Nephron (organoid): ENCODE data around the gene GDPD5.

Experiments used
- H3K27ac Mint-ChIP-seq, 3 experiments: 2 replicates each; pipeline ENCODE4 v1.8.0; 2020; ENCODE audit warnings: mixed read lengths in 3 of 3, mild to moderate bottlenecking in 2 of 3, moderate library complexity in 1 of 3
- H3K27me3 Mint-ChIP-seq: 2 replicates; pipeline ENCODE4 v1.8.0; 2021; ENCODE audit warnings: low read depth, mild to moderate bottlenecking, moderate library complexity, mixed read lengths
- H3K36me3 Mint-ChIP-seq: 2 replicates; pipeline ENCODE4 v1.8.0; 2020; ENCODE audit warnings: low read depth, mixed read lengths
- H3K4me1 Mint-ChIP-seq: 2 replicates; pipeline ENCODE4 v1.8.0; 2020; ENCODE audit warnings: mixed read lengths
- H3K4me3 Mint-ChIP-seq, 3 experiments: 2 replicates each; pipeline ENCODE4 v1.8.0; 2020; ENCODE audit warnings: mild to moderate bottlenecking in 3 of 3, mixed read lengths in 3 of 3, moderate library complexity in 2 of 3
- H3K9me3 Mint-ChIP-seq: 2 replicates; pipeline ENCODE4 v1.8.0; 2020; ENCODE audit warnings: mixed read lengths
- TF ChIP-seq, protein P1 (sequence below), 3 experiments: fragments of 200-600 bp; sonication (generic); IDR thresholded peaks; one replicate each; pipeline ENCODE4 v1.5.0; 2021; ENCODE audit warnings: antibody characterized with exemption in 3 of 3; ENCODE audit not compliant: unreplicated experiment in 3 of 3

The GDPD5 gene

GRCh38 chr11:75428281-75428724 lies 97.4 kb downstream of the GDPD5 start:
- Mint-ChIP-seq H3K4me3 (peak overlapping the region in 2 of 3 experiments; percentile 9 to 40), H3K9me3 (peaks cover 11% of the 10 kb centered on the region), H3K27ac (no peak overlapping the region), H3K36me3 (peaks cover 13% of the 10 kb centered on the region), H3K27me3 (peaks cover 64% of the 10 kb centered on the region), H3K4me1 (peaks cover 13% of the 10 kb centered on the region)
- TF ChIP-seq, protein P1, sequence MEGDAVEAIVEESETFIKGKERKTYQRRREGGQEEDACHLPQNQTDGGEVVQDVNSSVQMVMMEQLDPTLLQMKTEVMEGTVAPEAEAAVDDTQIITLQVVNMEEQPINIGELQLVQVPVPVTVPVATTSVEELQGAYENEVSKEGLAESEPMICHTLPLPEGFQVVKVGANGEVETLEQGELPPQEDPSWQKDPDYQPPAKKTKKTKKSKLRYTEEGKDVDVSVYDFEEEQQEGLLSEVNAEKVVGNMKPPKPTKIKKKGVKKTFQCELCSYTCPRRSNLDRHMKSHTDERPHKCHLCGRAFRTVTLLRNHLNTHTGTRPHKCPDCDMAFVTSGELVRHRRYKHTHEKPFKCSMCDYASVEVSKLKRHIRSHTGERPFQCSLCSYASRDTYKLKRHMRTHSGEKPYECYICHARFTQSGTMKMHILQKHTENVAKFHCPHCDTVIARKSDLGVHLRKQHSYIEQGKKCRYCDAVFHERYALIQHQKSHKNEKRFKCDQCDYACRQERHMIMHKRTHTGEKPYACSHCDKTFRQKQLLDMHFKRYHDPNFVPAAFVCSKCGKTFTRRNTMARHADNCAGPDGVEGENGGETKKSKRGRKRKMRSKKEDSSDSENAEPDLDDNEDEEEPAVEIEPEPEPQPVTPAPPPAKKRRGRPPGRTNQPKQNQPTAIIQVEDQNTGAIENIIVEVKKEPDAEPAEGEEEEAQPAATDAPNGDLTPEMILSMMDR (IDR thresholded peaks at IDR 0.05; ENCODE audit: unreplicated experiment in 3 of 3) = no peak

GRCh38 chr11:75427181-75427580 lies 98.6 kb downstream of the GDPD5 start:
- TF ChIP-seq, protein P1 (IDR thresholded peaks at IDR 0.05; ENCODE audit: unreplicated experiment in 3 of 3) = no peak
- Mint-ChIP-seq H3K27me3 (peaks cover 52% of the 10 kb centered on the region), H3K9me3 (peaks cover 11% of the 10 kb centered on the region)

DNA sequence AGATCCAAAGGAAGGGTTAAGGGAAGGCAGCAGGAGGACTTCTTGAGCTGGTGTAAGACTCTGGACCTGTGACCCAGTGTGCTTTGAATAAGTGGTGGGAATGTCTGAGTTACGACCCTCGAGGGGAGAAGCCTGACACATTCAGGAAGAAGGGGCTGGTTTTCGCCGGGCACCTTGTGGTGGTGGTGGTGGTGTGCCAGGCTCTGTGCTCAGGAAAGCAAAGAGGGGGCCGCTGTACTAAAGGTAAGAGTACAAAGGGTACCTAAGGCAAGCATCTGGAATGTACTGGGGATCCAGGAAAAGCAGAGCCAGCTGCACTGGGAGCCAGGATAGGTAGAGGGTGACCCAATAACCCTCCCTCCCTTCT lies 99.0 kb downstream of the GDPD5 start:
- no peak overlapping the region for H3K4me3 Mint-ChIP-seq

More at GRCh38 chr11:75427181-75427580, 98.6 kb downstream of the GDPD5 start:
- H3K4me3 Mint-ChIP-seq = no peak overlapping the region
- H3K4me1 Mint-ChIP-seq = peaks cover 13% of the 10 kb centered on the region
- no peak overlapping the region for H3K27ac Mint-ChIP-seq
- H3K36me3 Mint-ChIP-seq = peaks cover 15% of the 10 kb centered on the region

GRCh38 chr11:75425422-75425821 lies 100.3 kb downstream of the GDPD5 start:
- no peak overlapping the region for H3K27ac Mint-ChIP-seq
- H3K9me3 Mint-ChIP-seq = peaks cover 8% of the 10 kb centered on the region
- no peak overlapping the region for H3K4me3 Mint-ChIP-seq
- H3K36me3 Mint-ChIP-seq = peaks cover 19% of the 10 kb centered on the region
- H3K4me1 Mint-ChIP-seq = peaks cover 8% of the 10 kb centered on the region
- TF ChIP-seq, protein P1 (IDR thresholded peaks at IDR 0.05; ENCODE audit: unreplicated experiment in 3 of 3) = no peak
- H3K27me3 Mint-ChIP-seq = peaks cover 35% of the 10 kb centered on the region

More for the DNA sequence above, 99.0 kb downstream of the GDPD5 start:
- H3K36me3 Mint-ChIP-seq = peaks cover 20% of the 10 kb centered on the region
- peaks cover 11% of the 10 kb centered on the region for H3K9me3 Mint-ChIP-seq
- peaks cover 13% of the 10 kb centered on the region for H3K4me1 Mint-ChIP-seq
- TF ChIP-seq, protein P1 (IDR thresholded peaks at IDR 0.05; ENCODE audit: unreplicated experiment in 3 of 3) = no peak
- H3K27me3 Mint-ChIP-seq = peaks cover 48% of the 10 kb centered on the region
- H3K27ac Mint-ChIP-seq = no peak overlapping the region

DNA sequence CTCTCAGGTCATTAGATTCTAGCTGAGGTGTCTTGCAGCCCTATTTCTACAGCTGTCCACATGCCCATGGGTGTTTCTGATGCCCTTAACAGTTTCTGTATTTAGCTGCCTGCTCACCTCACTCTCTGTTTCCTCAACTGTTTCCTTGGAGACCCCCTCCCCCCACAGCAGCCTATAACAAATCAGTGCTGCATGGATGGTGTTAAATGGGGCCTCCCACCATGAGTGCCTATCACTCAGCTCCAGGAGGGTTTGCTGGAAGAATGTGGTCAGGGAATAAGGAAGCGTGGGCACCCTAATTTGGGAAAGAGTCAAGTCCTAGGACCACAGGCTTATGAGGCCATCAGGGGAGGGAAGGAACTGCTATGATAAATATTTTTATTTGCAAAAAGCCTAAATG lies 101.3 kb downstream of the GDPD5 start:
- peaks cover 7% of the 10 kb centered on the region for H3K4me1 Mint-ChIP-seq
- TF ChIP-seq, protein P1 (IDR thresholded peaks at IDR 0.05; ENCODE audit: unreplicated experiment in 3 of 3) = no peak
- no peak overlapping the region for H3K4me3 Mint-ChIP-seq
- H3K27me3 Mint-ChIP-seq = peaks cover 32% of the 10 kb centered on the region
- peaks cover 7% of the 10 kb centered on the region for H3K9me3 Mint-ChIP-seq
- peaks cover 19% of the 10 kb centered on the region for H3K36me3 Mint-ChIP-seq
- no peak overlapping the region for H3K27ac Mint-ChIP-seq

- Mint-ChIP-seq H3K27ac (no peak overlapping the region), H3K4me3 (no peak overlapping the region), H3K4me1 (peaks cover 5% of the 10 kb centered on the region), H3K9me3 (peaks cover under 1% of the 10 kb centered on the region), H3K36me3 (peaks cover 12% of the 10 kb centered on the region), H3K27me3 (peaks cover 25% of the 10 kb centered on the region)
- TF ChIP-seq, protein P1 (IDR thresholded peaks at IDR 0.05; ENCODE audit: unreplicated experiment in 3 of 3) = no peak
Observed at GRCh38 chr11:75423721-75424120, 102.0 kb downstream of the GDPD5 start.
